Cardiac muscle cell (in vitro differentiated cells and primary cell): ENCODE measurements around the gene SH2D3A. TPM values are rescaled to one million over a fixed set of nuclear protein-coding genes. Genes with fewer than 3 reads are reported as not detected.

Source experiments
- DNase-seq, 2 donors: peaks; one replicate each; pipeline versions ENCODE4 v3.0.0 to v3.0.0-alpha.2; 2010 to 2017; ENCODE audit warnings: low read depth in 1 of 2, low spot score in 1 of 2
- H3K27ac ChIP-seq: fragments of 200-600 bp; sonication (generic); 2 replicates; pipeline ENCODE4 v1.5.1; 2016
- H3K27me3 ChIP-seq: fragments of 200-600 bp; sonication (generic); 2 replicates; pipeline ENCODE4 v1.6.0; 2016; ENCODE audit warnings: control low read depth
- H3K36me3 ChIP-seq: fragments of 200-600 bp; sonication (generic); 2 replicates; pipeline ENCODE4 v1.5.1; 2016; ENCODE audit warnings: control low read depth
- H3K4me1 ChIP-seq: fragments of 200-600 bp; sonication (generic); 2 replicates; pipeline ENCODE4 v1.8.1; 2017; ENCODE audit warnings: low read depth, mild to moderate bottlenecking, mixed run types
- H3K4me3 ChIP-seq: fragments of 200-600 bp; sonication (generic); 2 replicates; pipeline ENCODE4 v1.5.1; 2016; ENCODE audit warnings: mild to moderate bottlenecking
- H3K9me3 ChIP-seq: fragments of 200-600 bp; sonication (generic); 2 replicates; pipeline ENCODE4 v1.5.1; 2017; ENCODE audit warnings: low read depth, mild to moderate bottlenecking, control low read depth
- CTCF ChIP-seq: IDR thresholded peaks from 2 replicates; pipeline ENCODE4 v1.5.1; 2012; ENCODE audit warnings: low read depth, mild to moderate bottlenecking, low read length
- polyA plus RNA-seq: library from polyadenylated mRNA; unstranded; fragments of >200 nt; fragmentation: Nextera tagmentation; extraction: Ambion mirVana; gene quantifications from 2 replicates; pipeline ENCODE4 v1.2.1, GENCODE V29; 2016
- total RNA-seq: library from RNA; depleted of rRNA; stranded (reverse); fragments of >200 nt; gene quantifications from 2 replicates; pipeline ENCODE4 v1.2.3, GENCODE V29; 2016

The SH2D3A gene
- total and polyA plus RNA-seq, 2 experiments from 2014 or later, result 1.6 to 1.7 TPM

- Histone ChIP-seq H3K4me1 (no peaks in the 10 kb centered on the region), H3K9me3 (no peaks in the 10 kb centered on the region), H3K4me3 (no peak overlapping the region), H3K27me3 (no peaks in the 10 kb centered on the region), H3K27ac (no peak overlapping the region), H3K36me3 (no peaks in the 10 kb centered on the region)
- DNase-seq, result no peak
- no peak for TF ChIP-seq CTCF
These were observed 27.6 kb upstream of the SH2D3A start for GRCh38 chr19:6794686-6795431.

- no peak for DNase-seq
- no peak for TF ChIP-seq CTCF
These were observed 26.7 kb upstream of the SH2D3A start for GRCh38 chr19:6793973-6794372.

GRCh38 chr19:6793411-6793810 is 26.2 kb upstream of the SH2D3A start:
- Histone ChIP-seq H3K27ac (no peak overlapping the region), H3K9me3 (no peaks in the 10 kb centered on the region), H3K27me3 (no peaks in the 10 kb centered on the region), H3K36me3 (no peaks in the 10 kb centered on the region), H3K4me3 (no peak overlapping the region), H3K4me1 (no peaks in the 10 kb centered on the region)
- no peak for TF ChIP-seq CTCF
- no peak for DNase-seq

More at GRCh38 chr19:6793973-6794372, 26.7 kb upstream of the SH2D3A start:
- H3K4me3 ChIP-seq, result no peak overlapping the region
- no peaks in the 10 kb centered on the region for H3K4me1 ChIP-seq
- H3K9me3 ChIP-seq, result no peaks in the 10 kb centered on the region
- no peak overlapping the region for H3K27ac ChIP-seq
- H3K36me3 ChIP-seq, result no peaks in the 10 kb centered on the region
- H3K27me3 ChIP-seq, result no peaks in the 10 kb centered on the region

GRCh38 chr19:6791237-6791636 is 24.0 kb upstream of the SH2D3A start:
- Histone ChIP-seq H3K4me3 (no peak overlapping the region), H3K27ac (no peak overlapping the region), H3K4me1 (no peaks in the 10 kb centered on the region), H3K27me3 (no peaks in the 10 kb centered on the region), H3K9me3 (no peaks in the 10 kb centered on the region), H3K36me3 (no peaks in the 10 kb centered on the region)
- TF ChIP-seq CTCF, result no peak
- DNase-seq, result no peak

GRCh38 chr19:6790194-6791128 is 23.2 kb upstream of the SH2D3A start:
- Histone ChIP-seq H3K4me3 (no peak overlapping the region), H3K9me3 (no peaks in the 10 kb centered on the region), H3K27ac (no peak overlapping the region), H3K27me3 (no peaks in the 10 kb centered on the region), H3K4me1 (no peaks in the 10 kb centered on the region), H3K36me3 (no peaks in the 10 kb centered on the region)
- TF ChIP-seq CTCF, result no peak
- peak in 1 of 2 donors; percentile 26 for DNase-seq
